ENCODE measurements around the gene SCNN1B. TPM values are rescaled to one million over a fixed set of nuclear protein-coding genes. Genes with fewer than 3 reads are reported as not detected.

The SCNN1B gene
- total RNA-seq, 4 donors from 2014 or later, result 0.31 to 4.7 (median 2.6) TPM

DNA sequence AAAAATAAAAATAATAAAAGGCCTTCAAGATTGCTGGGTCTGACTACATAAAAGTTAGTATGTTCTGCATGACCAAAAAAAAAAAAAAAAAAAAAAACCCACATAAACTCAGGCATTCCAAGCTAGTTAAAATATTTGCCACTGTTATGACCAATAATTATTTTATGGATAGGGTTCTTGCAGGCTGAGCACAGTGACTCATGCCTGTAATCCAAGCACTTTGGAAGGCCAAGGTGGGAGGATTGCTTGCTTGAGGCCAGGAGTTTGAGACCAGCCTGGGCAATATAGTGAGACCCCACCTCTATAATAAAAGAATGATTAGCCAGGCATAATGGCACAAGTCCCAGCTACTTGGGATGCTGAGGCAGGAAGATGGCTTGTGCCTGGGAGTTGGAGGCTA lies 8.1 kb downstream of the SCNN1B start:
- H3K36me3 ChIP-seq, result no peaks in the 10 kb centered on the region
- peaks cover 18% of the 10 kb centered on the region for H3K27me3 ChIP-seq
- H3K27ac ChIP-seq, result no peak overlapping the region
- ATAC-seq, result no peak
- peaks cover 0 to 11% (median 0%) of the 10 kb centered on the region in 3 donors for H3K9me3 ChIP-seq
- TF ChIP-seq POLR2AphosphoS5 (IDR thresholded peaks at IDR 0.05), result no peak
- no peak for TF ChIP-seq POLR2A (IDR thresholded peaks at IDR 0.05)
- TF ChIP-seq, protein P1, sequence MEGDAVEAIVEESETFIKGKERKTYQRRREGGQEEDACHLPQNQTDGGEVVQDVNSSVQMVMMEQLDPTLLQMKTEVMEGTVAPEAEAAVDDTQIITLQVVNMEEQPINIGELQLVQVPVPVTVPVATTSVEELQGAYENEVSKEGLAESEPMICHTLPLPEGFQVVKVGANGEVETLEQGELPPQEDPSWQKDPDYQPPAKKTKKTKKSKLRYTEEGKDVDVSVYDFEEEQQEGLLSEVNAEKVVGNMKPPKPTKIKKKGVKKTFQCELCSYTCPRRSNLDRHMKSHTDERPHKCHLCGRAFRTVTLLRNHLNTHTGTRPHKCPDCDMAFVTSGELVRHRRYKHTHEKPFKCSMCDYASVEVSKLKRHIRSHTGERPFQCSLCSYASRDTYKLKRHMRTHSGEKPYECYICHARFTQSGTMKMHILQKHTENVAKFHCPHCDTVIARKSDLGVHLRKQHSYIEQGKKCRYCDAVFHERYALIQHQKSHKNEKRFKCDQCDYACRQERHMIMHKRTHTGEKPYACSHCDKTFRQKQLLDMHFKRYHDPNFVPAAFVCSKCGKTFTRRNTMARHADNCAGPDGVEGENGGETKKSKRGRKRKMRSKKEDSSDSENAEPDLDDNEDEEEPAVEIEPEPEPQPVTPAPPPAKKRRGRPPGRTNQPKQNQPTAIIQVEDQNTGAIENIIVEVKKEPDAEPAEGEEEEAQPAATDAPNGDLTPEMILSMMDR (IDR thresholded peaks at IDR 0.05), result no peak
- no peak for TF ChIP-seq EP300 (IDR thresholded peaks at IDR 0.05)
- H3K4me3 ChIP-seq, result no peak overlapping the region
- no peaks in the 10 kb centered on the region for H3K4me1 ChIP-seq

DNA sequence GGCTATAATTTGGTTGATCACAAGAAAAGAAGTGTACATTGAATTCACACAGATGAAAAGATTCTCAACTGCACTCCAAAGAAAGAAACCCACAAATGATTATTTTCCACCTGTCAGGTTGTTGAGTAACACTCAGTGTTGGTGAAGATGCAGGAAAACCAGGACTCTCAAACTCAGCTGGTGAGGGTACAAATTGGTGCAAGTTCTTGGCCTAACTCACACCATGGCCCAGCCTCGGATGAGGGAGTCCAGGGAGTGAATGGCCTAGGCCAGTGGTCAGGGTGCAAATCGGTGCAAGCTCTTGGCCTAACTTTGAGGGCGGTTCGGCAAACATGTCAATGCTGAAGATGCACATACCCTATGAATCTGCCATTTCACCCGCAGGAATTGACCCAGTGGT lies 8.6 kb downstream of the SCNN1B start:
- WGBS, 2 donors (ENCODE audit: low coverage in 1 of 2), result 88 to 91% methylated on average over 4 of the region's 5 CpGs
- peaks cover 16% of the 10 kb centered on the region for H3K27me3 ChIP-seq
- no peaks in the 10 kb centered on the region for H3K4me1 ChIP-seq
- no peak for ATAC-seq
- no peak overlapping the region for H3K27ac ChIP-seq
- TF ChIP-seq POLR2A (IDR thresholded peaks at IDR 0.05) (no peak), POLR2AphosphoS5 (IDR thresholded peaks at IDR 0.05) (no peak), EP300 (IDR thresholded peaks at IDR 0.05) (no peak)
- TF ChIP-seq, protein P1 (IDR thresholded peaks at IDR 0.05), result no peak
- peaks cover 0 to 11% (median 0%) of the 10 kb centered on the region in 3 donors for H3K9me3 ChIP-seq
- H3K4me3 ChIP-seq, result no peak overlapping the region
- H3K36me3 ChIP-seq, result no peaks in the 10 kb centered on the region

DNA sequence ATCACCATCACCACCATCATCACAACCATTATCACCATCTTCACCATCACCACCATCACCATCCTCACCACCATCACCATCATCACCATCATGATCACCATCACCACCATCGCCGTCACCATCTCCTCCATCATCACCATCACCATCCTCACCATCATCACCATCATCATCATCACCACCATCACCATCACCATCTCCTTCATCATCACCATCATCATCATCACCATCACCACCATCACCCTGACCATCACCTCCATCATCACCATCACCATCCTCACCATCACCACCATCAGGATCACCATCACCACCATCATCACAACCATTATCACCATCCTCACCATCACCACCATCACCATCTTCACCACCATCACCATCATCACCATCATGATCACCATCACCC lies 14.1 kb downstream of the SCNN1B start:
- H3K4me1 ChIP-seq, result no peaks in the 10 kb centered on the region

DNA sequence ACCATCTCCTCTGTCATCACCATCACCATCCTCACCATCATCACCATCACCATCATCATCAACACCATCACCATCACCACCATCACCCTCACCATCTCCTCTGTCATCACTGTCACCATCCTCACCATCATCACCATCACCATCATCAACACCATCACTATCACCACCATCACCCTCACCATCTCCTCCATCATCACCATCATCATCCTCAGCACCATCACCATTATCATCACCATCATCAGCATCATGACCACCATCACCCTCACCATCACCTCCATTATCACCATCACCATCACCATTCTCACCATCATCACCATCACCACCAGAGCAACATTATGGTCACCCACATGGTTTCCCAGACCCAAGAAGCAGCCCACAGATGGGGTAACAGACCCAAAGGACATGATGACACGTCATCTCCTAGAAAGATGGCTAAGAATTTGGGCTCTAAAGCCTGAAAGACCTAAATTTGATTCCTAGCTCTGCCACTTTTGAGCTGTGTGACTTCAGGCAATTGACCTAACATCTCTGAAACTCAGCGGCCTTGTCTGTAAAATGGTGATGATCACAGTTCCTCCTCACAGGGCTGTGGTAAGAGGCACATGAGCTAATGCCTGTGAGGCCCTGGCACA lies 14.6 kb downstream of the SCNN1B start:
- H3K27ac ChIP-seq, result no peak overlapping the region
- no peaks in the 10 kb centered on the region for H3K36me3 ChIP-seq
- TF ChIP-seq, protein P1 (IDR thresholded peaks at IDR 0.05), result no peak
- TF ChIP-seq POLR2A (IDR thresholded peaks at IDR 0.05) (no peak), EP300 (IDR thresholded peaks at IDR 0.05) (no peak), POLR2AphosphoS5 (IDR thresholded peaks at IDR 0.05) (no peak)
- no peaks in the 10 kb centered on the region for H3K4me1 ChIP-seq
- peaks cover 6% of the 10 kb centered on the region for H3K27me3 ChIP-seq
- H3K4me3 ChIP-seq, result no peak overlapping the region
- 57 to 73% methylated on average over 1 of the region's 2 CpGs for WGBS, 2 donors (ENCODE audit: low coverage in 1 of 2)
- no peaks in the 10 kb centered on the region for H3K9me3 ChIP-seq
- no peak for ATAC-seq

More for the DNA sequence above, 14.1 kb downstream of the SCNN1B start:
- WGBS, 2 donors (ENCODE audit: low coverage in 1 of 2), result 97% methylated on average over 2 of the region's 2 CpGs
- no peak overlapping the region for H3K4me3 ChIP-seq
- no peaks in the 10 kb centered on the region for H3K36me3 ChIP-seq
- peaks cover 3% of the 10 kb centered on the region for H3K27me3 ChIP-seq
- peaks cover 0 to 1% (median 0%) of the 10 kb centered on the region in 3 donors for H3K9me3 ChIP-seq
- ATAC-seq, result no peak
- no peak overlapping the region for H3K27ac ChIP-seq
- TF ChIP-seq, protein P1 (IDR thresholded peaks at IDR 0.05), result no peak
- TF ChIP-seq EP300 (IDR thresholded peaks at IDR 0.05) (no peak), POLR2AphosphoS5 (IDR thresholded peaks at IDR 0.05) (no peak), POLR2A (IDR thresholded peaks at IDR 0.05) (no peak)

DNA sequence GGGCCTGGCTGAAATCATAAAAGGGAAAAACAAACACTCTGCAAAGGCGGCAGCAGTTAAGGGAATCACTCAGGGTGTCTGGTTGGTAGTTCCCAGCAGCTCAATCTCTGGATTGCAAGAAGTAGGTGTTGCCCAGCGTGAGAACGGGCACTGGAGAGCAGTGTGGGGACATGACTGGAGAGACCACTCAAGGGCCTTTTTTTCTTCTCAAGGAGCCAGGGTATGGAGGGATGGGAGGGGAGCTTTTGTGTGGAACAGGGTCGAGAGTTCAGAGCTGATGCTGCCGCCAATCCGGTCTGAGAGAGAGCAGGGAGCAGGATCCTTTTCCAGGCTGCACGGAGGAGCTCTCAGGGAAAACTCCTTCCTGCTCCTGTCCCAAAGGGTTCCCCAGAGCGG lies 15.2 kb downstream of the SCNN1B start:
- TF ChIP-seq EP300 (IDR thresholded peaks at IDR 0.05), result no peak
- no peak for TF ChIP-seq POLR2A (IDR thresholded peaks at IDR 0.05)
- TF ChIP-seq POLR2AphosphoS5 (IDR thresholded peaks at IDR 0.05), result no peak
- TF ChIP-seq, protein P1 (IDR thresholded peaks at IDR 0.05), result no peak
- Histone ChIP-seq H3K4me3 (no peak overlapping the region), H3K27ac (no peak overlapping the region), H3K9me3 (no peaks in the 10 kb centered on the region), H3K36me3 (no peaks in the 10 kb centered on the region), H3K27me3 (peaks cover 6% of the 10 kb centered on the region), H3K4me1 (no peaks in the 10 kb centered on the region)
- WGBS, 2 donors (ENCODE audit: low coverage in 1 of 2), result 45 to 49% methylated on average over 3 to 4 of the region's 8 CpGs
- ATAC-seq, result no peak

All from gastroesophageal sphincter (tissue), 4 donors.